HepG2 (cell line): ENCODE results near the gene TJP2. TPM values are rescaled to one million over a fixed set of nuclear protein-coding genes. Genes with fewer than 3 reads are reported as not detected.

Experiments used
- ATAC-seq: fragments of 200-7000 bp; cut with Tn5 transposase; 3 replicates; pipeline ENCODE4 v1.9.1; 2020; ENCODE audit warnings: mild to moderate bottlenecking, moderate library complexity
- BruUV-seq: library from RNA; stranded (reverse); fragments of 400-500 nt; replicated peaks from 2 replicates; lab custom pipeline; 2021; lab: Mats Ljungman, UMichigan
- CTCF ChIA-PET: fragments of 300-600 bp; formaldehyde crosslinking; extraction: SDS; loops from one replicate; lab custom pipeline; 2021; ENCODE audit warnings: low total read pairs, inconsistent platforms, low intra/inter-chr PET ratio; lab: Yijun Ruan, JAX
- POLR2A ChIA-PET: fragments of 350-600 bp; sonication (Branson Sonifier 250); formaldehyde crosslinking; loops from one replicate; lab custom pipeline; 2020; ENCODE audit warnings: antibody characterized with exemption, inconsistent platforms; lab: Yijun Ruan, JAX
- DNase-seq: peaks from one replicate; pipeline ENCODE4 v3.0.0-alpha.2; 2015; ENCODE audit warnings: low spot score
- FAIRE-seq: peaks from 3 replicates; lab custom pipeline; 2011; peaks lifted over from hg19 to GRCh38; lab: Jason Lieb, UNC
- H2AFZ ChIP-seq: one replicate; pipeline ENCODE4 v1.6.1; 2011; ENCODE audit warnings: low read length, inconsistent platforms
- H3K27ac ChIP-seq: fragments of 300-600 bp; 3 replicates; pipeline ENCODE4 v1.8.0; 2011; ENCODE audit warnings: mixed run types, mild to moderate bottlenecking, mixed read lengths, low read length, inconsistent platforms; ENCODE audit not compliant: insufficient read depth; ENCODE audit errors: extremely low read length
- H3K27me3 ChIP-seq, 2 experiments: fragments of 200-600 bp in 1 of 2; 2 replicates in 1 of 2; 3 replicates in 1 of 2; pipeline versions ENCODE4 v1.6.0 to v1.8.0; 2011; ENCODE audit warnings: low read length in 2 of 2, mild to moderate bottlenecking in 2 of 2, moderate library complexity in 2 of 2, inconsistent platforms in 1 of 2; ENCODE audit not compliant: insufficient read depth in 2 of 2, control insufficient read depth in 1 of 2
- H3K36me3 ChIP-seq, 2 experiments: fragments of 200-600 bp in 1 of 2; replicated peaks in 1 of 2; 2 replicates in 1 of 2; 3 replicates in 1 of 2; pipeline versions ENCODE4 v1.5.1 to v1.8.0; 2011; ENCODE audit warnings: low read length in 2 of 2, inconsistent platforms in 1 of 2; ENCODE audit not compliant: insufficient read depth in 2 of 2, control insufficient read depth in 1 of 2
- H3K4me1 ChIP-seq: 2 replicates; pipeline ENCODE4 v1.5.1; 2012; ENCODE audit warnings: low read length, inconsistent platforms; ENCODE audit not compliant: insufficient read depth
- H3K4me2 ChIP-seq: 2 replicates; pipeline ENCODE4 v1.6.0; 2011; ENCODE audit warnings: low read depth, low read length, inconsistent platforms
- H3K4me3 ChIP-seq, 3 experiments: fragments of 200-600 bp in 1 of 3; sonication (generic), shearing (Covaris generic) in 1 of 3; replicated peaks in 1 of 3; 2 replicates each; pipeline ENCODE4 v1.5.1; 2011 to 2016; ENCODE audit warnings: low read length in 3 of 3, inconsistent platforms in 2 of 3, low read depth in 2 of 3, mild to moderate bottlenecking in 2 of 3, control low read depth in 1 of 3, mixed read lengths in 1 of 3; ENCODE audit not compliant: insufficient read depth in 1 of 3
- H3K79me2 ChIP-seq: one replicate; pipeline ENCODE4 v1.6.1; 2011; ENCODE audit warnings: low read length, inconsistent platforms; ENCODE audit not compliant: insufficient read depth
- H3K9ac ChIP-seq: 2 replicates; pipeline ENCODE4 v1.6.0; 2011; ENCODE audit warnings: mild to moderate bottlenecking, low read depth, low read length, inconsistent platforms; ENCODE audit not compliant: insufficient read depth
- H3K9me3 ChIP-seq: 2 replicates; pipeline ENCODE4 v1.5.1; 2012; ENCODE audit warnings: mild to moderate bottlenecking, low read length
- H4K20me1 ChIP-seq: 2 replicates; pipeline ENCODE4 v1.6.0; 2011; ENCODE audit warnings: inconsistent platforms, mild to moderate bottlenecking, low read length, moderate library complexity; ENCODE audit not compliant: insufficient read depth
- ARHGAP35 ChIP-seq: sonication (generic); formaldehyde crosslinking; IDR thresholded peaks from 2 replicates; pipeline ENCODE4 v1.9.0; 2022; ENCODE audit warnings: mild to moderate bottlenecking, inconsistent platforms, moderate library complexity, missing genetic modification reagents, borderline replicate concordance
- CEBPZ ChIP-seq: IDR thresholded peaks from 2 replicates; pipeline ENCODE4 v1.6.1; 2012; ENCODE audit warnings: low read length, improper control_type of control experiment
- KAT7 ChIP-seq: IDR thresholded peaks from 2 replicates; pipeline ENCODE4 v1.6.1; 2018; ENCODE audit warnings: borderline replicate concordance, missing compliant biosample characterization
- SOX5 ChIP-seq: IDR thresholded peaks from 2 replicates; pipeline ENCODE4 v1.6.1; 2016; ENCODE audit warnings: borderline replicate concordance
- ZBTB26 ChIP-seq: IDR thresholded peaks from 2 replicates; pipeline ENCODE4 v1.6.1; 2016; ENCODE audit warnings: missing compliant biosample characterization, missing genetic modification reagents, borderline replicate concordance
- ZNF652 ChIP-seq: IDR thresholded peaks from 2 replicates; pipeline ENCODE4 v1.6.1; 2016; ENCODE audit warnings: low read depth, borderline replicate concordance
- ZSCAN5A ChIP-seq: sonication (generic); formaldehyde crosslinking; IDR thresholded peaks from 2 replicates; pipeline ENCODE4 v1.8.0; 2022; ENCODE audit warnings: mild to moderate bottlenecking, missing genetic modification reagents, borderline replicate concordance
- WGBS: methylation state at CpG from one replicate; pipeline ENCODE4 v1.1.6; 2017; ENCODE audit warnings: low lambda C conversion rate; 5-methylcytosine and 5-hydroxymethylcytosine counted together
- in situ Hi-C: cut with HindIII; loops from 2 replicates; pipeline ENCODE4 v1.10.0; 2017; ENCODE audit warnings: low pct_unique_long_range_greater_than_20kb; ENCODE audit not compliant: extremely low pct_ligation_motif_present
- intact Hi-C: fragments of 100-400 bp; cut with micrococcal nuclease; formaldehyde crosslinking; loops from one replicate; pipeline ENCODE4 v1.10.0; 2022; ENCODE audit not compliant: unreplicated experiment
- polyA plus RNA-seq, 8 experiments: library from polyadenylated mRNA; depleted of rRNA in 3 of 8; stranded (reverse) in 7 of 8; unstranded in 1 of 8; fragments of >200 nt; fragmentation: Illumina TruSeq in 4 of 8; extraction: Trizol in 4 of 8; gene quantifications; 2 replicates each; pipeline versions ENCODE4 v1.2.1 to v1.2.3, GENCODE V29; 2011 to 2016; ENCODE audit warnings: low read depth in 4 of 8, missing spikeins in 1 of 8, mixed read lengths in 1 of 8; ENCODE audit not compliant: insufficient read depth in 1 of 8
- total RNA-seq, 5 experiments: library from RNA; depleted of rRNA; stranded (reverse); fragments of >200 nt; fragmentation: Illumina TruSeq; extraction: Trizol; gene quantifications; 2 replicates each; pipeline ENCODE4 v1.2.3, GENCODE V29; 2016; ENCODE audit warnings: low read depth in 1 of 5
- TF ChIP-seq, protein P1 (sequence below): IDR thresholded peaks from 2 replicates; pipeline ENCODE4 v1.6.1; 2016

Gene TJP2
- total and polyA plus RNA-seq, 2 of the 13 experiments (the other 11 are each of a cell fraction or from before 2014, with no cell fraction given): 109 to 110 TPM

GRCh38 chr9:69180200-69180599 lies 6.1 kb downstream of the TJP2 start:
- peaks cover 4 to 21% of the 10 kb centered on the region in 2 experiments; a peak in 3 of 5 replicates for H3K36me3 ChIP-seq
- in situ Hi-C loops: no loop called here
- H2AFZ ChIP-seq: no peak overlapping the region
- no peak overlapping the region for H3K4me3 ChIP-seq
- FAIRE-seq: no peak
- intact Hi-C loops: no loop called here
- ATAC-seq: 0 out of 3 replicates have a peak, but pooled peaks have one; percentile 3
- BruUV-seq: no TSS peak
- no peak for DNase-seq
- H3K9ac ChIP-seq: peak overlapping the region; percentile 29; the same call in 1 of the 2 replicates
- H3K4me2 ChIP-seq: peak overlapping the region; percentile 30
- WGBS: 30% methylated on average over 3 of the region's 3 CpGs
- H3K4me1 ChIP-seq: peaks cover 99% of the 10 kb centered on the region
- TF ChIP-seq KAT7 (0 out of 2 replicates have a peak, but pooled peaks have one; percentile 35), ZBTB26 (no peak), ARHGAP35 (CRISPR knock-in tag) (no peak), ZNF652 (CRISPR knock-in tag) (peak; percentile 74; the same call in 1 of the 2 replicates)
- H3K79me2 ChIP-seq: peaks cover 95% of the 10 kb centered on the region
- CTCF ChIA-PET: no interaction called here
- H4K20me1 ChIP-seq: peaks cover 43% of the 10 kb centered on the region
- H3K27ac ChIP-seq: peak overlapping the region; percentile 53
- H3K9me3 ChIP-seq: no peaks in the 10 kb centered on the region
- H3K27me3 ChIP-seq: no peaks in the 10 kb centered on the region
- POLR2A ChIA-PET: interaction anchor here (1.0 to 5.5 kb wide), 9 partner anchors 8 to 144 kb away, joined by 3 to 97 read pairs (median 5); no protein-coding TSS in a partner anchor

GRCh38 chr9:69180670-69181069 lies 6.6 kb downstream of the TJP2 start:
- Histone ChIP-seq H3K79me2 (peaks cover 92% of the 10 kb centered on the region), H3K36me3 (peaks cover 4 to 21% of the 10 kb centered on the region in 2 experiments; a peak in 3 of 5 replicates), H2AFZ (no peak overlapping the region), H4K20me1 (peaks cover 39% of the 10 kb centered on the region), H3K4me1 (peaks cover 99% of the 10 kb centered on the region), H3K27ac (peak overlapping the region; percentile 53), H3K9ac (peak overlapping the region; percentile 29; the same call in 1 of the 2 replicates), H3K9me3 (no peaks in the 10 kb centered on the region), H3K4me2 (peak overlapping the region; percentile 30), H3K4me3 (no peak overlapping the region), H3K27me3 (no peaks in the 10 kb centered on the region)
- no TSS peak for BruUV-seq
- intact Hi-C loops (no loop called here), in situ Hi-C loops (no loop called here)
- FAIRE-seq (peak; percentile 42), DNase-seq (peak; percentile 93), ATAC-seq (peak; percentile 84)
- 13% methylated on average over 2 of the region's 2 CpGs for WGBS
- ChIA-PET CTCF (no interaction called here), POLR2A (interaction anchor here (0.7 to 5.5 kb wide), 10 partner anchors 8 to 144 kb away, joined by 3 to 97 read pairs (median 4); no protein-coding TSS in a partner anchor)
- peak; percentile 55; the same call in 1 of the 2 replicates for TF ChIP-seq SOX5 (CRISPR knock-in tag)
- TF ChIP-seq, protein P1, sequence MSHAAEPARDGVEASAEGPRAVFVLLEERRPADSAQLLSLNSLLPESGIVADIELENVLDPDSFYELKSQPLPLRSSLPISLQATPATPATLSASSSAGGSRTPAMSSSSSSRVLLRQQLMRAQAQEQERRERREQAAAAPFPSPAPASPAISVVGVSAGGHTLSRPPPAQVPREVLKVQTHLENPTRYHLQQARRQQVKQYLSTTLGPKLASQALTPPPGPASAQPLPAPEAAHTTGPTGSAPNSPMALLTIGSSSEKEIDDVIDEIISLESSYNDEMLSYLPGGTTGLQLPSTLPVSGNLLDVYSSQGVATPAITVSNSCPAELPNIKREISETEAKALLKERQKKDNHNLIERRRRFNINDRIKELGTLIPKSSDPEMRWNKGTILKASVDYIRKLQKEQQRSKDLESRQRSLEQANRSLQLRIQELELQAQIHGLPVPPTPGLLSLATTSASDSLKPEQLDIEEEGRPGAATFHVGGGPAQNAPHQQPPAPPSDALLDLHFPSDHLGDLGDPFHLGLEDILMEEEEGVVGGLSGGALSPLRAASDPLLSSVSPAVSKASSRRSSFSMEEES (CRISPR knock-in tag): 0 out of 2 replicates have a peak, but pooled peaks have one; percentile 14
- TF ChIP-seq CEBPZ: no peak
- no peak for TF ChIP-seq ZSCAN5A (CRISPR knock-in tag)
